Gastrocnemius medialis (tissue), 4 donors: ENCODE data around the gene CARNS1.

ENCODE experiments used
- CTCF ChIP-seq, 5 experiments: fragments of 450-650 bp in 3 of 5; fragments of 200-600 bp in 2 of 5; sonication (generic) in 2 of 5; IDR thresholded peaks in 4 of 5; conservative IDR thresholded peaks in 1 of 5; 1 replicate in 4 of 5; 2 replicates in 1 of 5; pipeline ENCODE4 v1.5.1; 2016 to 2019; ENCODE audit warnings: antibody characterized with exemption in 5 of 5, mild to moderate bottlenecking in 3 of 5, moderate library complexity in 3 of 5
- POLR2A ChIP-seq, 2 donors: fragments of 450-650 bp; IDR thresholded peaks; one replicate each; pipeline ENCODE4 v1.6.1; 2017; ENCODE audit warnings: antibody characterized with exemption in 2 of 2, mild to moderate bottlenecking in 2 of 2, moderate library complexity in 2 of 2

GRCh38 chr11:67404515-67405195, 10.8 kb upstream of the CARNS1 start:
- no peak for TF ChIP-seq CTCF (IDR thresholded peaks at IDR 0.05 in 4 of 5, conservative IDR thresholded peaks at IDR 0.05 in 1 of 5)
- no peak for TF ChIP-seq POLR2A (IDR thresholded peaks at IDR 0.05)
